Cardiac muscle cell (in vitro differentiated cells and primary cell): ENCODE data around the gene MAD1L1. TPM values are rescaled to one million over a fixed set of nuclear protein-coding genes. Genes with fewer than 3 reads are reported as not detected.

ENCODE experiments used
- DNase-seq, 2 donors: peaks; one replicate each; pipeline versions ENCODE4 v3.0.0 to v3.0.0-alpha.2; 2010 to 2017; ENCODE audit warnings: low read depth in 1 of 2, low spot score in 1 of 2
- H3K27ac ChIP-seq: fragments of 200-600 bp; sonication (generic); 2 replicates; pipeline ENCODE4 v1.5.1; 2016
- H3K27me3 ChIP-seq: fragments of 200-600 bp; sonication (generic); 2 replicates; pipeline ENCODE4 v1.6.0; 2016; ENCODE audit warnings: control low read depth
- H3K36me3 ChIP-seq: fragments of 200-600 bp; sonication (generic); 2 replicates; pipeline ENCODE4 v1.5.1; 2016; ENCODE audit warnings: control low read depth
- H3K4me1 ChIP-seq: fragments of 200-600 bp; sonication (generic); 2 replicates; pipeline ENCODE4 v1.8.1; 2017; ENCODE audit warnings: low read depth, mild to moderate bottlenecking, mixed run types
- H3K4me3 ChIP-seq: fragments of 200-600 bp; sonication (generic); 2 replicates; pipeline ENCODE4 v1.5.1; 2016; ENCODE audit warnings: mild to moderate bottlenecking
- H3K9me3 ChIP-seq: fragments of 200-600 bp; sonication (generic); 2 replicates; pipeline ENCODE4 v1.5.1; 2017; ENCODE audit warnings: low read depth, mild to moderate bottlenecking, control low read depth
- CTCF ChIP-seq: IDR thresholded peaks from 2 replicates; pipeline ENCODE4 v1.5.1; 2012; ENCODE audit warnings: low read depth, mild to moderate bottlenecking, low read length
- polyA plus RNA-seq: library from polyadenylated mRNA; unstranded; fragments of >200 nt; fragmentation: Nextera tagmentation; extraction: Ambion mirVana; gene quantifications from 2 replicates; pipeline ENCODE4 v1.2.1, GENCODE V29; 2016
- total RNA-seq: library from RNA; depleted of rRNA; stranded (reverse); fragments of >200 nt; gene quantifications from 2 replicates; pipeline ENCODE4 v1.2.3, GENCODE V29; 2016

The MAD1L1 gene
- total and polyA plus RNA-seq, 2 experiments from 2014 or later = 38.3 to 56.2 TPM

- Histone ChIP-seq H3K36me3 (no peaks in the 10 kb centered on the region), H3K4me1 (peaks cover 25% of the 10 kb centered on the region), H3K9me3 (no peaks in the 10 kb centered on the region), H3K4me3 (no peak overlapping the region), H3K27me3 (no peaks in the 10 kb centered on the region), H3K27ac (no peak overlapping the region)
- no peak for DNase-seq
- no peak for TF ChIP-seq CTCF
These were observed 213.4 kb downstream of the MAD1L1 start for GRCh38 chr7:2019461-2019710.

GRCh38 chr7:2018569-2019460, 213.9 kb downstream of the MAD1L1 start:
- Histone ChIP-seq H3K4me3 (no peak overlapping the region), H3K27ac (no peak overlapping the region), H3K4me1 (peaks cover 25% of the 10 kb centered on the region), H3K36me3 (no peaks in the 10 kb centered on the region), H3K27me3 (no peaks in the 10 kb centered on the region), H3K9me3 (no peaks in the 10 kb centered on the region)
- peak; percentile 15 to 52 for DNase-seq
- no peak for TF ChIP-seq CTCF

- peaks cover 21% of the 10 kb centered on the region for H3K4me1 ChIP-seq
- no peaks in the 10 kb centered on the region for H3K36me3 ChIP-seq
- no peak for DNase-seq
- no peak overlapping the region for H3K27ac ChIP-seq
- no peaks in the 10 kb centered on the region for H3K9me3 ChIP-seq
- no peak overlapping the region for H3K4me3 ChIP-seq
- H3K27me3 ChIP-seq = no peaks in the 10 kb centered on the region
- no peak for TF ChIP-seq CTCF
These were observed 214.7 kb downstream of the MAD1L1 start for GRCh38 chr7:2017914-2018568.

- TF ChIP-seq CTCF = no peak
- Histone ChIP-seq H3K9me3 (no peaks in the 10 kb centered on the region), H3K36me3 (no peaks in the 10 kb centered on the region), H3K27ac (no peak overlapping the region), H3K4me3 (no peak overlapping the region), H3K4me1 (peaks cover 15% of the 10 kb centered on the region), H3K27me3 (no peaks in the 10 kb centered on the region)
- DNase-seq = no peak
These were observed 215.3 kb downstream of the MAD1L1 start for GRCh38 chr7:2017481-2017891.

GRCh38 chr7:2016761-2017480, 215.8 kb downstream of the MAD1L1 start:
- no peaks in the 10 kb centered on the region for H3K9me3 ChIP-seq
- no peaks in the 10 kb centered on the region for H3K36me3 ChIP-seq
- H3K4me3 ChIP-seq = no peak overlapping the region
- no peaks in the 10 kb centered on the region for H3K27me3 ChIP-seq
- no peak for TF ChIP-seq CTCF
- no peak overlapping the region for H3K27ac ChIP-seq
- peaks cover 15% of the 10 kb centered on the region for H3K4me1 ChIP-seq
- no peak for DNase-seq
